WTC11 (cell line): Measurements from ENCODE around the gene MYL5. TPM values are rescaled to one million over a fixed set of nuclear protein-coding genes. Genes with fewer than 3 reads are reported as not detected.
A peak's percentile ranks its signal among the peaks of the same experiment; 100 is the strongest.
"Not testable (repeated sequence)": the region's sequence is repeated elsewhere in the genome, so short reads cannot be mapped to it uniquely, and the experiment has no call there.

Experiments used
- ATAC-seq: fragments of 200-7000 bp; cut with Tn5 transposase; 2 replicates; pipeline ENCODE4 v1.10.0; 2021; ENCODE audit warnings: mild to moderate bottlenecking, moderate library complexity
- CTCF ChIA-PET: fragments of 300-600 bp; sonication (Branson Sonifier 250); formaldehyde crosslinking; loops from one replicate; lab custom pipeline; 2021; ENCODE audit warnings: antibody characterized with exemption; lab: Charles Lee
- POLR2A ChIA-PET: fragments of 350-600 bp; sonication (Branson Sonifier 250); formaldehyde crosslinking; loops from one replicate; lab custom pipeline; 2021; ENCODE audit warnings: antibody characterized with exemption; lab: Charles Lee
- DNase-seq: peaks from one replicate; pipeline ENCODE4 v3.0.0; 2021; ENCODE audit warnings: low spot score
- H3K27ac Mint-ChIP-seq: 2 replicates; pipeline ENCODE4 v1.8.0; 2021; ENCODE audit warnings: mixed read lengths
- H3K27me3 Mint-ChIP-seq: 2 replicates; pipeline ENCODE4 v1.8.0; 2021; ENCODE audit warnings: low read depth, mild to moderate bottlenecking, moderate library complexity, mixed read lengths
- H3K36me3 Mint-ChIP-seq: 2 replicates; pipeline ENCODE4 v1.8.0; 2021; ENCODE audit warnings: mixed read lengths
- H3K4me1 Mint-ChIP-seq: 2 replicates; pipeline ENCODE4 v1.8.0; 2022; ENCODE audit warnings: mixed read lengths
- H3K4me3 Mint-ChIP-seq: 2 replicates; pipeline ENCODE4 v1.8.0; 2021; ENCODE audit warnings: mild to moderate bottlenecking, moderate library complexity, mixed read lengths
- H3K9me3 Mint-ChIP-seq: 2 replicates; pipeline ENCODE4 v1.8.0; 2021; ENCODE audit warnings: mixed read lengths
- ETV6 ChIP-seq: sonication (generic); formaldehyde crosslinking; IDR thresholded peaks from 2 replicates; pipeline ENCODE4 v1.8.1; 2022; ENCODE audit warnings: mild to moderate bottlenecking, missing genetic modification reagents
- IRF2 ChIP-seq: sonication (generic); formaldehyde crosslinking; IDR thresholded peaks from 2 replicates; pipeline ENCODE4 v1.8.0; 2022; ENCODE audit warnings: low read depth, missing genetic modification reagents, borderline replicate concordance
- JAZF1 ChIP-seq: fragments of 250-450 bp; sonication (Bioruptor Pico); IDR thresholded peaks from 2 replicates; pipeline ENCODE4 v1.9.0; 2021; ENCODE audit warnings: moderate library complexity, mild to moderate bottlenecking, inconsistent platforms
- OVOL2 ChIP-seq: fragments of 250-450 bp; sonication (Bioruptor Pico); IDR thresholded peaks from 2 replicates; pipeline ENCODE4 v1.9.0; 2021; ENCODE audit warnings: mild to moderate bottlenecking, borderline replicate concordance
- PRRX2 ChIP-seq: fragments of 250-450 bp; sonication (Bioruptor Pico); IDR thresholded peaks from 2 replicates; pipeline ENCODE4 v1.8.0; 2021; ENCODE audit warnings: mild to moderate bottlenecking
- total RNA-seq: library from RNA; stranded (reverse); gene quantifications from 3 replicates; pipeline ENCODE4 v1.2.3, GENCODE V29; 2021
- TF ChIP-seq, protein P1 (sequence below): sonication (generic); formaldehyde crosslinking; IDR thresholded peaks from 2 replicates; pipeline ENCODE4 v1.8.1; 2023; ENCODE audit warnings: mild to moderate bottlenecking, missing genetic modification reagents, moderate library complexity
- TF ChIP-seq, protein P2 (sequence below): sonication (generic); formaldehyde crosslinking; IDR thresholded peaks from 2 replicates; pipeline ENCODE4 v1.8.1; 2023; ENCODE audit warnings: mild to moderate bottlenecking, missing genetic modification reagents
- TF ChIP-seq, protein P3 (sequence below): sonication (generic); formaldehyde crosslinking; IDR thresholded peaks from 2 replicates; pipeline ENCODE4 v1.8.1; 2023; ENCODE audit warnings: mild to moderate bottlenecking, missing genetic modification reagents, borderline replicate concordance
- TF ChIP-seq, protein P4 (sequence below): sonication (generic); formaldehyde crosslinking; IDR thresholded peaks from 2 replicates; pipeline ENCODE4 v1.8.0; 2023; ENCODE audit warnings: mild to moderate bottlenecking, missing genetic modification reagents
- TF ChIP-seq, protein P5 (sequence below): sonication (generic); formaldehyde crosslinking; IDR thresholded peaks from 2 replicates; pipeline ENCODE4 v1.8.1; 2023; ENCODE audit warnings: mild to moderate bottlenecking, missing genetic modification reagents

The MYL5 gene
- total RNA-seq, 1 experiment from 2014 or later: 22.2 TPM

DNA sequence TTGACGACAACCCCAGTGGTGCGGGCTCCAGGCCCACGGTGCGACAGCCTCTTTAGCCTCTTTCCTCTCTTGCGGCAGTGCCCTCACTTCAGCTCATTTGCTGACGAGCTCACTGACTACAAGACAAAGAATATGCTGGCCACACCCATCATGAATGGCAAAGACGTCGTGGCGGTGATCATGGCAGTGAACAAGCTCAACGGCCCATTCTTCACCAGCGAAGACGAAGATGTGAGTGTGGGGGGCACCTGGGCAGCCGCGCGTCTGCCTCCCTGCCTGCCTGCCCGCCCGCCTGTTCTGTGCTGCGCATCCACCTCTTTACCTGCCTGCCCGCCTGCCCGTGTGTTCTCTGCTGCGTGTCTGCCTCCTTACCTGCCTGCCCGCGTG is 39.8 kb upstream of the MYL5 start:
- Mint-ChIP-seq H3K27me3 (peaks cover 7% of the 10 kb centered on the region), H3K4me3 (no peak overlapping the region), H3K4me1 (no peaks in the 10 kb centered on the region), H3K27ac (no peak overlapping the region), H3K9me3 (peaks cover 22% of the 10 kb centered on the region), H3K36me3 (peaks cover 6% of the 10 kb centered on the region; the same call in 1 of the 2 replicates)
- ChIA-PET POLR2A (no interaction called here), CTCF (interaction anchor here (0.6 kb wide), 1 partner anchor 28 kb away, joined by 3 read pairs; no protein-coding TSS in a partner anchor)
- no peak for ATAC-seq
- peak; percentile 5 for DNase-seq
- TF ChIP-seq ETV6: no peak
- TF ChIP-seq, protein P1, sequence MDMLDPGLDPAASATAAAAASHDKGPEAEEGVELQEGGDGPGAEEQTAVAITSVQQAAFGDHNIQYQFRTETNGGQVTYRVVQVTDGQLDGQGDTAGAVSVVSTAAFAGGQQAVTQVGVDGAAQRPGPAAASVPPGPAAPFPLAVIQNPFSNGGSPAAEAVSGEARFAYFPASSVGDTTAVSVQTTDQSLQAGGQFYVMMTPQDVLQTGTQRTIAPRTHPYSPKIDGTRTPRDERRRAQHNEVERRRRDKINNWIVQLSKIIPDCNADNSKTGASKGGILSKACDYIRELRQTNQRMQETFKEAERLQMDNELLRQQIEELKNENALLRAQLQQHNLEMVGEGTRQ (CRISPR knock-in tag): no peak
- TF ChIP-seq, protein P2, sequence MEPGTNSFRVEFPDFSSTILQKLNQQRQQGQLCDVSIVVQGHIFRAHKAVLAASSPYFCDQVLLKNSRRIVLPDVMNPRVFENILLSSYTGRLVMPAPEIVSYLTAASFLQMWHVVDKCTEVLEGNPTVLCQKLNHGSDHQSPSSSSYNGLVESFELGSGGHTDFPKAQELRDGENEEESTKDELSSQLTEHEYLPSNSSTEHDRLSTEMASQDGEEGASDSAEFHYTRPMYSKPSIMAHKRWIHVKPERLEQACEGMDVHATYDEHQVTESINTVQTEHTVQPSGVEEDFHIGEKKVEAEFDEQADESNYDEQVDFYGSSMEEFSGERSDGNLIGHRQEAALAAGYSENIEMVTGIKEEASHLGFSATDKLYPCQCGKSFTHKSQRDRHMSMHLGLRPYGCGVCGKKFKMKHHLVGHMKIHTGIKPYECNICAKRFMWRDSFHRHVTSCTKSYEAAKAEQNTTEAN (CRISPR knock-in tag): no peak
- TF ChIP-seq PRRX2: no peak
- no peak for TF ChIP-seq IRF2
- no peak for TF ChIP-seq OVOL2 (CRISPR knock-in tag)
- TF ChIP-seq, protein P3, sequence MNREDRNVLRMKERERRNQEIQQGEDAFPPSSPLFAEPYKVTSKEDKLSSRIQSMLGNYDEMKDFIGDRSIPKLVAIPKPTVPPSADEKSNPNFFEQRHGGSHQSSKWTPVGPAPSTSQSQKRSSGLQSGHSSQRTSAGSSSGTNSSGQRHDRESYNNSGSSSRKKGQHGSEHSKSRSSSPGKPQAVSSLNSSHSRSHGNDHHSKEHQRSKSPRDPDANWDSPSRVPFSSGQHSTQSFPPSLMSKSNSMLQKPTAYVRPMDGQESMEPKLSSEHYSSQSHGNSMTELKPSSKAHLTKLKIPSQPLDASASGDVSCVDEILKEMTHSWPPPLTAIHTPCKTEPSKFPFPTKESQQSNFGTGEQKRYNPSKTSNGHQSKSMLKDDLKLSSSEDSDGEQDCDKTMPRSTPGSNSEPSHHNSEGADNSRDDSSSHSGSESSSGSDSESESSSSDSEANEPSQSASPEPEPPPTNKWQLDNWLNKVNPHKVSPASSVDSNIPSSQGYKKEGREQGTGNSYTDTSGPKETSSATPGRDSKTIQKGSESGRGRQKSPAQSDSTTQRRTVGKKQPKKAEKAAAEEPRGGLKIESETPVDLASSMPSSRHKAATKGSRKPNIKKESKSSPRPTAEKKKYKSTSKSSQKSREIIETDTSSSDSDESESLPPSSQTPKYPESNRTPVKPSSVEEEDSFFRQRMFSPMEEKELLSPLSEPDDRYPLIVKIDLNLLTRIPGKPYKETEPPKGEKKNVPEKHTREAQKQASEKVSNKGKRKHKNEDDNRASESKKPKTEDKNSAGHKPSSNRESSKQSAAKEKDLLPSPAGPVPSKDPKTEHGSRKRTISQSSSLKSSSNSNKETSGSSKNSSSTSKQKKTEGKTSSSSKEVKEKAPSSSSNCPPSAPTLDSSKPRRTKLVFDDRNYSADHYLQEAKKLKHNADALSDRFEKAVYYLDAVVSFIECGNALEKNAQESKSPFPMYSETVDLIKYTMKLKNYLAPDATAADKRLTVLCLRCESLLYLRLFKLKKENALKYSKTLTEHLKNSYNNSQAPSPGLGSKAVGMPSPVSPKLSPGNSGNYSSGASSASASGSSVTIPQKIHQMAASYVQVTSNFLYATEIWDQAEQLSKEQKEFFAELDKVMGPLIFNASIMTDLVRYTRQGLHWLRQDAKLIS (CRISPR knock-in tag): no peak
- no peak for TF ChIP-seq JAZF1
- TF ChIP-seq, protein P4, sequence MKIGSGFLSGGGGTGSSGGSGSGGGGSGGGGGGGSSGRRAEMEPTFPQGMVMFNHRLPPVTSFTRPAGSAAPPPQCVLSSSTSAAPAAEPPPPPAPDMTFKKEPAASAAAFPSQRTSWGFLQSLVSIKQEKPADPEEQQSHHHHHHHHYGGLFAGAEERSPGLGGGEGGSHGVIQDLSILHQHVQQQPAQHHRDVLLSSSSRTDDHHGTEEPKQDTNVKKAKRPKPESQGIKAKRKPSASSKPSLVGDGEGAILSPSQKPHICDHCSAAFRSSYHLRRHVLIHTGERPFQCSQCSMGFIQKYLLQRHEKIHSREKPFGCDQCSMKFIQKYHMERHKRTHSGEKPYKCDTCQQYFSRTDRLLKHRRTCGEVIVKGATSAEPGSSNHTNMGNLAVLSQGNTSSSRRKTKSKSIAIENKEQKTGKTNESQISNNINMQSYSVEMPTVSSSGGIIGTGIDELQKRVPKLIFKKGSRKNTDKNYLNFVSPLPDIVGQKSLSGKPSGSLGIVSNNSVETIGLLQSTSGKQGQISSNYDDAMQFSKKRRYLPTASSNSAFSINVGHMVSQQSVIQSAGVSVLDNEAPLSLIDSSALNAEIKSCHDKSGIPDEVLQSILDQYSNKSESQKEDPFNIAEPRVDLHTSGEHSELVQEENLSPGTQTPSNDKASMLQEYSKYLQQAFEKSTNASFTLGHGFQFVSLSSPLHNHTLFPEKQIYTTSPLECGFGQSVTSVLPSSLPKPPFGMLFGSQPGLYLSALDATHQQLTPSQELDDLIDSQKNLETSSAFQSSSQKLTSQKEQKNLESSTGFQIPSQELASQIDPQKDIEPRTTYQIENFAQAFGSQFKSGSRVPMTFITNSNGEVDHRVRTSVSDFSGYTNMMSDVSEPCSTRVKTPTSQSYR: no peak

DNA sequence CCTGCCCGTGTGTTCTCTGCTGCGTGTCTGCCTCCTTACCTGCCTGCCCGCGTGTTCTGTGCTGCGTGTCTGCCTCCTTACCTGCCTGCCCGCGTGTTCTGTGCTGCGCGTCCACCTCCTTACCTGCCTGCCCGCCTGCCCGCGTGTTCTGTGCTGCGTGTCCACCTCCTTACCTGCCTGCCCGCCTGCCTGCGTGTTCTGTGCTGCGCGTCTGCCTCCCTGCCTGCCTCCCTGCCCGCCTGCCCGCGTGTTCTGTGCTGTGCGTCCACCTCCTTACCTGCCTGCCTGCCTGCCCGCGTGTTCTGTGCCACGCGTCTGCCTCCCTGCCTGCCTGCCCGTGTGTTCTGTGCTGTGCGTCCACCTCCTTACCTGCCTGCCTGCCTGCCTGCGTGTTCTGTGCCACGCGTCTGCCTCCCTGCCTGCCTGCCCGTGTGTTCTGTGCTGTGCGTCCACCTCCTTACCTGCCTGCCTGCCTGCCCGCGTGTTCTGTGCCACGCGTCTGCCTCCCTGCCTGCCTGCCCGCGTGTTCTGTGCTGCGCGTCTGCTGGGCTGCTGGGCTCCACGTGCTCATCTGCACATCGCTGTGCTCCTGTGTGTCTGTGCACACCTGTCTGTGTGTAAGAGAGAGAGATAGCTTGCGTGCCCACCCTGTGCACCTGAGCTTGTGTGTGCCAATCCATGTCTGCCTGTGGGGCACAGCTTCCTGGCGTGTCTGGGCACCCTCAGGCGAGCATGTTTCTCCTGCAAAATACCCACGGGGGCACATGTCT is 39.1 kb upstream of the MYL5 start:
- peaks cover 22% of the 10 kb centered on the region for H3K9me3 Mint-ChIP-seq
- H3K27me3 Mint-ChIP-seq, H3K4me1 Mint-ChIP-seq, ATAC-seq, H3K4me3 Mint-ChIP-seq, DNase-seq, H3K27ac Mint-ChIP-seq, POLR2A ChIA-PET, H3K36me3 Mint-ChIP-seq, CTCF ChIA-PET: not testable (repeated sequence)

DNA sequence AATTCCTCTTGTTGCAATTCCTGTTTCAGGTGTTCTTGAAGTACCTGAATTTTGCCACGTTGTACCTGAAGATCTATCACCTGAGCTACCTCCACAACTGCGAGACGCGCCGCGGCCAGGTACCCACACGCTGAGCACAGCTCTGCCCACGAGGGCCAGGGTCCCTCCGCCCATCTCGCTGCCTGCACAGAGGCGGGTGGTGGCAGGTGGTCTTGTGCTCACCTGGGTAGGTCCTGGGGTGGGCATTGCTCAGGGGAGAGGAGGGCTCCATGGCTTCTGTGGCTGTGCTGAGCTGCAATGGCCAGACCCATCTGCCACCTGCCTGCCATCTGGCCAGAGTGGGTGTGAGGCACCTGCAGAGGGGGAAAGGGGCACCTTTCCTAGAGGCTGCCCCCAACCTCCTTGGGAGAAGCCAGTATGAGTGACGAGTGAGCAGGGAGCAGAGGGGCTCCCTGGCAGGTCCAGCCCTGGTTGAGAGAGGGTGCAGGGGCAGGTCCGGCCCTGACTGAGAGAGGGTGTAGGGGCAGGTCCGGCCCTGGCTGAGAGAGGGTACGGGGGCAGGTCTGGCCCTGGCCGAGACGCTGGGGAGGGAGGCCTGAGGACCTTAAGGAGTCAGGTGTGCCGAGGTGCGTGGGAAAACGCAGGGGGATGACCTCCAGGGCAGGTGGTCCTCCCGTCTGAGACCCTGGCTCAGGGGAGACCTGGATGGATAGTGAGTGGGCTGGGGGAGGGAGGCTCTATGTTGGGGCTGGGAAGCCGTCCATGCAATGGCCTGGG is 38.3 kb upstream of the MYL5 start:
- DNase-seq (peak; percentile 6), ATAC-seq (no peak)
- H3K27ac Mint-ChIP-seq: no peak overlapping the region
- POLR2A ChIA-PET: no interaction called here
- H3K27me3 Mint-ChIP-seq: peaks cover 7% of the 10 kb centered on the region
- peaks cover 27% of the 10 kb centered on the region for H3K9me3 Mint-ChIP-seq
- no peaks in the 10 kb centered on the region for H3K4me1 Mint-ChIP-seq
- no peak overlapping the region for H3K4me3 Mint-ChIP-seq
- peaks cover 6% of the 10 kb centered on the region; the same call in 1 of the 2 replicates for H3K36me3 Mint-ChIP-seq
- CTCF ChIA-PET: no interaction called here
- TF ChIP-seq JAZF1 (no peak), PRRX2 (no peak)
- TF ChIP-seq, protein P4: no peak
- TF ChIP-seq, protein P5, sequence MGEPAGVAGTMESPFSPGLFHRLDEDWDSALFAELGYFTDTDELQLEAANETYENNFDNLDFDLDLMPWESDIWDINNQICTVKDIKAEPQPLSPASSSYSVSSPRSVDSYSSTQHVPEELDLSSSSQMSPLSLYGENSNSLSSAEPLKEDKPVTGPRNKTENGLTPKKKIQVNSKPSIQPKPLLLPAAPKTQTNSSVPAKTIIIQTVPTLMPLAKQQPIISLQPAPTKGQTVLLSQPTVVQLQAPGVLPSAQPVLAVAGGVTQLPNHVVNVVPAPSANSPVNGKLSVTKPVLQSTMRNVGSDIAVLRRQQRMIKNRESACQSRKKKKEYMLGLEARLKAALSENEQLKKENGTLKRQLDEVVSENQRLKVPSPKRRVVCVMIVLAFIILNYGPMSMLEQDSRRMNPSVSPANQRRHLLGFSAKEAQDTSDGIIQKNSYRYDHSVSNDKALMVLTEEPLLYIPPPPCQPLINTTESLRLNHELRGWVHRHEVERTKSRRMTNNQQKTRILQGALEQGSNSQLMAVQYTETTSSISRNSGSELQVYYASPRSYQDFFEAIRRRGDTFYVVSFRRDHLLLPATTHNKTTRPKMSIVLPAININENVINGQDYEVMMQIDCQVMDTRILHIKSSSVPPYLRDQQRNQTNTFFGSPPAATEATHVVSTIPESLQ (CRISPR knock-in tag): no peak
